GM21723 (cell line): ENCODE data around the gene AGR3.
"Not testable (repeated sequence)": the region's sequence is repeated elsewhere in the genome, so short reads cannot be mapped to it uniquely, and the experiment has no call there.

Source experiments
- ATAC-seq: cut with Tn5 transposase; IDR thresholded peaks from one replicate; pipeline ENCODE4 v1.9.1; 2021; ENCODE audit warnings: mild to moderate bottlenecking, moderate library complexity; ENCODE audit not compliant: unreplicated experiment

AGR3 gene

DNA sequence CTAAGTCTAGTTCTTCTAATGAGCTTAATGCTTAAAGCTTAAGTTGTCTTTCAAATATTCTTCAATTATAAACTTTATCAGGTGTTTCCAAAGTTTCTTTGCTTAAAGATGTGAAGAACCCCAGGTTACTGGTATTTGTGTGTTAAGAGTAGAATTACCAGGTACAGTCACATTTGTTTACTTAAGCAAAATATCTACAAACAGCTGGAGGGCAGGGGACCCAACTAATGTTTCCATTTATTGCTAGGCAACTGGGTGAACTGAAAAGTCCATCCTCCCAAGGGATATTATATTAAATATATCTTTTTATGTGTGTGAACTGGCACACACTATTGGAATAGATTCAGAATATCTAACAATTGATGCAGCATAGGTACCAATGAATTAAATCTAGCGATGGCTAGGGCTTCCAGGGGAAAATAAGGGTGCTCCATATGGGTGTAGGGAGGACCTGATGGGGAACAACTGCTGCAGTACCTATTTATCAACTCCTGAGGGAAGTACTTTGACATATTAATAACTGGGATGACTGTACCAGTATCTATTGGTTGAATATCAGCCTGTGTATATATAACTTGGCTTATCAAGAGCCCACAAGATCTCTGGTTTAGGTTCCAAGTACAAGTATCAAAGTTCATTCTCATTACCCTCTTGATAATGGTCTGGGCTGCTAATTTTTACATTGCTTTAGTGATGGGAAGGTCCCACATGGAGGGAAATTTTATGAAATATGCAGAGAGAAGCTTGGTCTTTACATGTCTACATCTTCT is 10.3 kb upstream of the AGR3 start:
- ATAC-seq: no peak

DNA sequence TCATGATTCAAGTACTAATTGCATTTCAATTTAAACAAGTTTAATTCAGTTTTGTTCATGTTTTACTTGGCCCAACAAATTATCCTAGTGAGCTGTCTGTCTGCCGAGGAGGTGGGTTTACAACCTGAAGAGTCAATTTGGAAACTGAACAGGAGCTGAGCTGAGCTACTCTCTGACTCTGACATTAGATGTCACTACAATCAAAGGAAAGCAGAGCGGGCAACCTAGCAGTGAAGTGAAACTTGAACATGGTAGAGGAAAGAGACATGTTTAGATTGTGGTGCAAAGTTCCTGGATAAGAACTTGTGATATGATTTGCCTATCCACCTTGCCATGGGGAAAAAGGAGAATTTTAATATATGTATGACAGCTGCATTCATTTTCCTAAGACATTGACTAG is 9.6 kb upstream of the AGR3 start:
- ATAC-seq: no peak

DNA sequence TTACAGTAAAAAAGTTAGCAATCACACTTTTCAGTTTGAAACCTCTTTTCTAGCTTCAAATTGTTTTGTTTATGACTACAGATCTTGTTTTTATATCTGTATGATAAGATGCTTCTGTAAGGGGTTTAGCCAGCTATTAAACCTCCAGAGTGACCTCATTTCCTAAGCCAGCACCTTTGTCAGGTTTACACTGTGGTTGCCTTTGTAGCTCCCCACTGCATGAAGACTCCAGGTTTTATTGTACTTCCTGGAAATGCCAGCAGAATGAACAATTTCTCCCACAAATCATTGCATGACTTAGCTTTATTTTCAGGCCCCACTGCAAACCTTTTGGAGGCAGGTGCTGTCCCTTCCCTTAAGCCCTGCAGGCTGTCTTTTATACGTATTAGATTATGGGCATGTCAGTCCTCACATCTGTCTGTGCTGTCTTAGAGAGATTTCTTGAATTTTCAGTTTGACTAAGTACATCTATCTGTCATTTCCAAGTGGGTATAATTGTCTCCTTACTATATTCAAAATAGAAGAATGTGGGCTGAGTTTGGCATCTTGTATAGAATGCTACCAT is 8.2 kb upstream of the AGR3 start:
- no peak for ATAC-seq

GRCh38 chr7:16889305-16889704 is 7.5 kb upstream of the AGR3 start:
- ATAC-seq: no peak

GRCh38 chr7:16883918-16884317 is 2.1 kb upstream of the AGR3 start:
- ATAC-seq: no peak

- no peak for ATAC-seq
These were observed 1.2 kb downstream of the AGR3 start for GRCh38 chr7:16880554-16880953.

DNA sequence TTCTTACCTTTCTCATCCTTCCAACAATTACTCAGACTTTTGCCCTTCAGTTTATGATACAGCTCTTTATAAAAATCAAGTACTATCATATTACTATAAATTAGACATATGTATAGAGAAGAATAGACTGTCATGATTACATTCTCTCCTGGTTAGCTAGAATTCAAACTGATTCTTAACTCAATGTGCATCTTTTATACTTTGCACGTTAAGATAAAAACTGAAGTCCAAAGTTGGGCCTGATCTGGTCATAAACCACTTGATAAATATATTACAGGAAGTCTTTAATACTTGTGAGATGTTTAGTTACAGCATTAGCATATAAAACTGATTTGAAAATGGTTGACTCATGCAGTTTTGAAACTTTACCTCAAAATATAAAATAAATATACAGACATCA is 2.6 kb downstream of the AGR3 start:
- ATAC-seq: no peak

DNA sequence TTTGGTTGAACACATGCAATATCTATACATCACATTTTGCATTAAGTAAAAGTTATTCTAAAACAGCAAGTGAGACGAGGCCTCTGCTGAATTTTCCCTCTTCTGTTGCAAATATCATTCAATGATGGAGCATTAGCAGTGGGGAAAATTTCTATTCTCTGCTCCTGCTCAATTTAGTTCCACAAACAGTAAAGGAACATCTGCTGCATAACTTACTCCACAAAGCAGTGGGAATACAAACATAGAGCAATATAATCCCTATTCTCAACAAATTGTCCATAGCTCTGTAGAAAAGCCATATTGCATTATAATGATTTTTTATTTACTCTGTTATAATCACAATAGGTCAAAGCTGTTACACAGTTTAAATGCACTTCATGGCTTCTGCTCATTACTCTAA is 5.9 kb downstream of the AGR3 start:
- no peak for ATAC-seq

- no peak for ATAC-seq
These were observed 7.7 kb downstream of the AGR3 start for GRCh38 chr7:16874066-16874465.

GRCh38 chr7:16867328-16867727 is 14.5 kb downstream of the AGR3 start:
- no peak for ATAC-seq

DNA sequence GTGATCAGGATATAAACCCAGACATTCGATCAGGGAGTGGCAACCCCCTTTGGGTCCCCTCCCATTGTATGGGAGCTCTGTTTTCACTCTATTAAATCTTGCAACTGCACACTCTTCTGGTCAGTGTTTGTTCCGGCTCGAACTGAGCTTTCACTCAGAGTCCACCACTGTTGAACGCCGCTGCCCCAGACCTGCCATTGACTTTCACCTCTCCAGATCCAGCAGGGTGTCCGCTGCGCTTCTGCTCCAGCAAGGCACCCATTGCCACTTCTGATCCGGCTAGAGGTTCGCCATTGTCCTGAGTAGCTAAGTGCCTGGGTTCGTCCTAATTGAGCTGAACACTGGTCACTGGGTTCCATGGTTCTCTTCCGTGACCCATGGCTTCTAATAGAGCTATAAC is 28.6 kb downstream of the AGR3 start:
- ATAC-seq: not testable (repeated sequence)

DNA sequence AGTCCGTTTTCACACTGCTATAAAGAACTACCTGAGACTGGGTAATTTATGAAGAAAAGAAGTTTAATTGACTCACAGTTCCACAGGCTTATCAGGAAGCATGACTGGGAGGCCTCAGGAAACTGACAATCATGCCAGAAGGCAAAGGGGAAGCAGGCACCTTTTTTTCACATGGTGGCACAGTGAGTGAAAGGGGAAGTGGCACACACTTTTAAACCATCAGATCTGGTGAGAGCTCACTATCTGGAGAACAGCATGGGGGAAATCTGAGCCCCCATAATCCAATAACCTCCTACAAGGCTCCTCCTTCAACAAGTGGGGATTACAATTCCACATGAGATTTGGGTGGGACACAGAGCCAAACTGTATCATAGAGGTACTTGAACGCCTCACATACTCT is 30.0 kb downstream of the AGR3 start:
- no peak for ATAC-seq

DNA sequence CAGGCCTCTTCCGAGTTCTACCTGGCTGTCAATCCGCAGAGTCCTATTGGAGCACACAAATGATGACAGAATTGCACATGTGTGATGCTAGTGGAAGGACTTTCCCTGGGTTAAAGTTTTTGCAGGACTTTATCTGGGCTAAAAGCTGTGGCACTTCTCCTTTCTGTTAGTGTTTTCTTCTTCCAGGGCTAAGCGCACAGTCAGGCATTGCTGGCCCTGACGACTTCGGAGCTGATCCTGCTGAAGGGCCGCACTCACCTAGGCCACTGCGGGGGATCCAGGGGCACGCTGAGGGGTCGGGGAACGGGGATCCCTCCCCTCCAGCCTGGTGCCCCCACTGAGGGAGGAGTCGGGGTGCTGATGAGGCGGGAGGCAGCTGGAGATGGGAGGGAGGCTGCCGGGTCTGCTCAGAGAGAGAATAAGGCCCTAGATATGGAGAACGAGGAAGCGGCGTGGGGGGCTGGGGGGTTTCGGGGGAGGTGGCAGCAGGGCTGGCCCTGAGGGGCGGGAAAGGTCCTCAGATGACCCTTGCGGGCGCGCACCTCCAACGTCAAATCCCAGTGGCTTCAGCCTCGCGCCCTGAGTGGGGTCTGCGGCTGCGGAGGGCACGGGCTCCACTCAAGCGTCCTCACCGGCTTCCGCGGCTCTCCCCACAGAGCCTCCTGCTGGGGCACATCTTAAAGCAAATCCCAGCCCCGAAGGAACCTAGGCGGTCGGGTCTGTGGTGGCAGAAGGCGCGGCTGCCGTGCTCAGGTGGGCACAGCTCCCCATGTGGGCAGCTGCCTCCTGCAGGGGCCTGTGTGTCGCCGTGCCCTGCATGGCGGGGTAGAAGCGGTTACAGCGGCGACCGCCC is 30.9 kb downstream of the AGR3 start:
- ATAC-seq: no peak

- ATAC-seq: no peak
These were observed 32.3 kb downstream of the AGR3 start for GRCh38 chr7:16849296-16850148.

DNA sequence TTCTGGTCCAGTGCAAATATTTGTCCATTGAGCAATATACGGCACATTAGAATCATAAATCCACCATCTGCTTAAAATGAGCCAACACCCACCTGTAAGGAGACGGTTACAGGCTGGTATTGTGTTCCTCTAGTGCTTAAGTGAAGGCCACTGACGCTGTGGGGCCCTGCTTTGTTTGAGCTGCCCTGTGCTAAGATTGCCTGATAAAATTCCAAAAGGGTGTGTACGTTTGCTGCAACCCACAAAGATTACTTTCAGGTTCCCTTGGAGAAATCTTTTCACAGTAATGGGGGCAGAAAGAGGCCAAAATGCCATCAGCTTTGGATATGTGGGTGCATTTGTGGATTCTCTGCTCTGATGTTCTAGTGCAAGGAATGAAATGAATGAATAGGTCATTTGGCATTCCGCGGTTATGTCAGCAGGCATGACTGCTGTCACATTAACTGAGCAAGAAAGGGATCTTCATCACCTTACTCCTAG is 34.4 kb downstream of the AGR3 start:
- no peak for ATAC-seq

GRCh38 chr7:16846601-16847165 is 35.1 kb downstream of the AGR3 start:
- ATAC-seq: no peak

GRCh38 chr7:16845746-16846145 is 36.0 kb downstream of the AGR3 start:
- ATAC-seq: no peak

DNA sequence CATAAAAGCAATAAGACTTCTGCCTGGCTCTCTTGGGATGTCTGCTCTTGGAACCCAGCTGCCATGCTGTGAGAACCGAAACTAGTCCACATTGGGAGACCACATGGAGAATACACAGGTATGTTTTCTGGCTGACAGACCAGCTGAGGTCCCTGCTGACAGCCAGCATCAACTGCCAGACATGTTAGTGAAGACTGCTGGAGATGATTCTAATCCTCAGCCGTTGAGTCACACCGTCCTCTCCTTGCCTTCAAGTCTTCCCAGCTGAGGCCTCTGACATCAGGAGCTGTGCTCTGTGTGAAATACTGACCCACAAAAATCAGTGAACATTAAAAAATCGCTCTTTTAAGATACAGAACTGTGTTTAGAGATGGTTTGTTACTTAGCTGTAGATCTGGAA is 40.1 kb downstream of the AGR3 start:
- no peak for ATAC-seq

- no peak for ATAC-seq
These were observed 41.7 kb downstream of the AGR3 start for GRCh38 chr7:16840094-16840493.

DNA sequence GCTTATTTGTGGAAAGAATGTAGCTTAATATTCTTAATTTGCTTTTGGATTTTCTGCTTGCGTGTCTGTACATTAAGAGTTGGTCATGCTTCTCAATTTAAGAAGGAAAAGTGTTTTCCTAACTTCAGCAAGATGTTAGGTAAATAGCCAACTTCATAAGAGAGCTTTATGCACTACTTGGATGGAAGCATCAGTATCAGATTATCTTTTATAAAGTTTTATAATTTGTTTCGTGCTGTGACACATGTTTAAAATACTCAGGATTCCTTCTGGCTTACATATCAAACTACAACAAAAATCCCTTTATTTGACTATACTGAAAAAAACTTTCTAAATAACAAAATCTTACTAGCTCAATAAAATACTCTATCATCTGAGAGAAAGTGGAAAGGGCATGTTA is 42.1 kb downstream of the AGR3 start:
- no peak for ATAC-seq

GRCh38 chr7:16838891-16839290 is 42.9 kb downstream of the AGR3 start:
- ATAC-seq: no peak
